B cell (primary cell): Measurements from ENCODE around the gene LDLRAD1.

ENCODE experiments used
- CTCF ChIP-seq: fragments of 200-600 bp; IDR thresholded peaks from one replicate; pipeline ENCODE4 v1.8.0; 2022; ENCODE audit warnings: antibody characterized with exemption, mild to moderate bottlenecking
- EZH2 ChIP-seq: IDR thresholded peaks from 2 replicates; pipeline ENCODE4 v1.6.1; 2012; ENCODE audit warnings: borderline replicate concordance, low read depth, mild to moderate bottlenecking, moderate library complexity, low read length; ENCODE audit not compliant: insufficient read depth, poor library complexity, severe bottlenecking

- TF ChIP-seq CTCF = no peak
- no peak for TF ChIP-seq EZH2
These were observed 49.9 kb downstream of the LDLRAD1 start for GRCh38 chr1:53968125-53968513.
